Caco-2 (cell line): ENCODE measurements around the gene MRC2. TPM values are rescaled to one million over a fixed set of nuclear protein-coding genes. Genes with fewer than 3 reads are reported as not detected.
A peak's percentile ranks its signal among the peaks of the same experiment; 100 is the strongest.

Experiments used
- BruUV-seq: library from RNA; stranded (reverse); fragments of 400-500 nt; replicated peaks from 2 replicates; lab custom pipeline; 2021; lab: Mats Ljungman, UMichigan
- CTCF ChIA-PET: fragments of 300-600 bp; sonication (Branson Sonifier 250); formaldehyde crosslinking; loops from one replicate; lab custom pipeline; 2022; ENCODE audit warnings: antibody characterized with exemption; lab: Charles Lee
- POLR2A ChIA-PET: fragments of 300-600 bp; sonication (Branson Sonifier 250); formaldehyde crosslinking; loops from one replicate; lab custom pipeline; 2022; ENCODE audit warnings: antibody characterized with exemption; lab: Charles Lee
- DNase-seq, 2 experiments: peaks; one replicate each; pipeline versions ENCODE4 v3.0.0 to v3.0.0-alpha.2; 2020 to 2022
- H3K27me3 ChIP-seq: replicated peaks from 2 replicates; pipeline ENCODE4 v1.6.0; 2011; ENCODE audit warnings: low read length; ENCODE audit not compliant: control insufficient read depth, insufficient read depth
- H3K36me3 ChIP-seq: 2 replicates; pipeline ENCODE4 v1.5.1; 2011; ENCODE audit warnings: low read length; ENCODE audit not compliant: control insufficient read depth, insufficient read depth
- H3K4me1 ChIP-seq: fragments of 250-450 bp; sonication (Bioruptor Pico); 2 replicates; pipeline ENCODE4 v1.5.1; 2020; ENCODE audit warnings: mild to moderate bottlenecking
- H3K4me3 ChIP-seq: 2 replicates; pipeline ENCODE4 v1.5.1; 2011; ENCODE audit warnings: low read depth, mild to moderate bottlenecking, control low read depth, low read length
- H3K9me3 ChIP-seq: fragments of 250-450 bp; sonication (Bioruptor Pico); 2 replicates; pipeline ENCODE4 v1.5.1; 2020; ENCODE audit warnings: mild to moderate bottlenecking, moderate library complexity
- H3K27ac Mint-ChIP-seq: one replicate; pipeline ENCODE4 v1.8.0; 2022; ENCODE audit warnings: mixed read lengths; ENCODE audit not compliant: unreplicated experiment
- H3K27me3 Mint-ChIP-seq: one replicate; pipeline ENCODE4 v1.8.0; 2022; ENCODE audit warnings: mixed read lengths; ENCODE audit not compliant: insufficient read depth, unreplicated experiment
- H3K36me3 Mint-ChIP-seq: one replicate; pipeline ENCODE4 v1.8.0; 2022; ENCODE audit warnings: mild to moderate bottlenecking, mixed read lengths; ENCODE audit not compliant: insufficient read depth, unreplicated experiment
- H3K4me1 Mint-ChIP-seq: one replicate; pipeline ENCODE4 v1.8.0; 2022; ENCODE audit warnings: low read depth, mixed read lengths; ENCODE audit not compliant: unreplicated experiment
- H3K4me3 Mint-ChIP-seq: one replicate; pipeline ENCODE4 v1.8.0; 2022; ENCODE audit warnings: mild to moderate bottlenecking, moderate library complexity, mixed read lengths; ENCODE audit not compliant: unreplicated experiment
- H3K9me3 Mint-ChIP-seq: one replicate; pipeline ENCODE4 v1.8.0; 2022; ENCODE audit warnings: mixed read lengths; ENCODE audit not compliant: unreplicated experiment
- intact Hi-C: fragments of 100-400 bp; cut with micrococcal nuclease; formaldehyde crosslinking; loops from one replicate; pipeline ENCODE4 v1.10.0; 2022; ENCODE audit not compliant: unreplicated experiment
- total RNA-seq: library from RNA; stranded (reverse); gene quantifications from 2 replicates; pipeline ENCODE4 v1.2.3, GENCODE V29; 2022
- TF ChIP-seq, protein P1 (sequence below), 2 experiments: fragments of 200-600 bp in 1 of 2; IDR thresholded peaks; 1 replicate in 1 of 2; 2 replicates in 1 of 2; pipeline versions ENCODE4 v1.5.1 to v1.8.0; 2011 to 2022; ENCODE audit warnings: antibody characterized with exemption in 1 of 2, control low read depth in 1 of 2, inconsistent platforms in 1 of 2, low read depth in 1 of 2, low read length in 1 of 2, mild to moderate bottlenecking in 1 of 2, moderate library complexity in 1 of 2; ENCODE audit not compliant: insufficient read depth in 1 of 2, severe bottlenecking in 1 of 2, unreplicated experiment in 1 of 2

Gene MRC2
- total RNA-seq, 1 experiment from 2014 or later = 7.0 TPM

GRCh38 chr17:62705156-62705777 is 77.8 kb downstream of the MRC2 start:
- Histone ChIP-seq H3K4me1 (peaks cover 14% of the 10 kb centered on the region), H3K36me3 (no peaks in the 10 kb centered on the region), H3K4me3 (no peak overlapping the region), H3K27me3 (peaks cover 9% of the 10 kb centered on the region), H3K9me3 (peaks cover 10% of the 10 kb centered on the region)
- POLR2A ChIA-PET = no interaction called here
- TF ChIP-seq, protein P1, sequence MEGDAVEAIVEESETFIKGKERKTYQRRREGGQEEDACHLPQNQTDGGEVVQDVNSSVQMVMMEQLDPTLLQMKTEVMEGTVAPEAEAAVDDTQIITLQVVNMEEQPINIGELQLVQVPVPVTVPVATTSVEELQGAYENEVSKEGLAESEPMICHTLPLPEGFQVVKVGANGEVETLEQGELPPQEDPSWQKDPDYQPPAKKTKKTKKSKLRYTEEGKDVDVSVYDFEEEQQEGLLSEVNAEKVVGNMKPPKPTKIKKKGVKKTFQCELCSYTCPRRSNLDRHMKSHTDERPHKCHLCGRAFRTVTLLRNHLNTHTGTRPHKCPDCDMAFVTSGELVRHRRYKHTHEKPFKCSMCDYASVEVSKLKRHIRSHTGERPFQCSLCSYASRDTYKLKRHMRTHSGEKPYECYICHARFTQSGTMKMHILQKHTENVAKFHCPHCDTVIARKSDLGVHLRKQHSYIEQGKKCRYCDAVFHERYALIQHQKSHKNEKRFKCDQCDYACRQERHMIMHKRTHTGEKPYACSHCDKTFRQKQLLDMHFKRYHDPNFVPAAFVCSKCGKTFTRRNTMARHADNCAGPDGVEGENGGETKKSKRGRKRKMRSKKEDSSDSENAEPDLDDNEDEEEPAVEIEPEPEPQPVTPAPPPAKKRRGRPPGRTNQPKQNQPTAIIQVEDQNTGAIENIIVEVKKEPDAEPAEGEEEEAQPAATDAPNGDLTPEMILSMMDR (IDR thresholded peaks at IDR 0.05; ENCODE audit: insufficient read depth in 1 of 2, low read depth in 1 of 2, low read length in 1 of 2, severe bottlenecking in 1 of 2, unreplicated experiment in 1 of 2) = no peak
- intact Hi-C loops = no loop called here
- no peak for DNase-seq
- Mint-ChIP-seq H3K4me1 (no peaks in the 10 kb centered on the region), H3K9me3 (no peaks in the 10 kb centered on the region), H3K27me3 (peaks cover 40% of the 10 kb centered on the region), H3K36me3 (no peaks in the 10 kb centered on the region), H3K4me3 (peak overlapping the region; percentile 62), H3K27ac (no peak overlapping the region)
- CTCF ChIA-PET = no interaction called here
- BruUV-seq = no TSS peak

DNA sequence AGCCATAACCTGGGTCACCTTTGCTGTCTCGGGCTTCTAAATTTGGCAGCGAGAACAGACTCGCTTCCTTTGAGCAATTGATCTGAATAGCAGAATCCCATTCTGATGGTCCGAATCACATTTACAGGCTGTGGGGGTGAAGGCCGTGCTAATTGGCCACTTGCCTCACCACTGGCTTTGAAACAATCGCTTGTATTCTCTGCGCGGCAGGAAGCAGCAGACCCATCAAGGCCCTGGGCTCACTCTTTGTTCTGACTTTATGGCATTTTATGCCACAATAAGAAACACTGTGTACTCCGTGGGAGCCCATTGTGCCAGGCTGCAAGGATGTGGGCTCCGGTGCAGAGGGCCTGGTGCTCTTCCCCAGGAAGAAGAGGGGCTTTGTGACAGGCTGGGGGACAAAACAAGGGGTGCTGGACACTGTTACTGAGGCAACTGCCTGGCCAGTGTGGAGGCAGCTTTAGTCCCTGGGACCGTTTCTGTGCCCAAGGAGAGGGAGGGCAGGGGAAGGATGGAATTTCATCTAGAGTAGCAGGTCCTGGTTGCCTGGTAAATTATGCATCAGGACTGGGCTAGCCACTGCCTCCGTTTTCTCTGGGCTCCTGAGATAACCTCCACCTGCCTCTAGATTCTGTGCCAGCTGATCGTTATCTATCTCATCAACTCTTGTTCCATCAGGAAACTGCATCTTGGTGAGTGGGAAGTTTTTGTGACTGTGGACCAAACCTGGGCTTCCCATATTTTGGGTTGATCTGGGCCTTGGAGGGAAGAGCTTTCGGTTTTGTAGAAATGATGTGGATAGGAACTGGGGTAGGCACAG is 78.5 kb downstream of the MRC2 start:
- CTCF ChIA-PET = interaction anchor here (0.5 to 0.7 kb wide), 2 partner anchors 14 to 264 kb away, joined by 3 to 4 read pairs; no protein-coding TSS in a partner anchor
- Mint-ChIP-seq H3K27ac (no peak overlapping the region), H3K27me3 (peaks cover 40% of the 10 kb centered on the region), H3K4me1 (no peaks in the 10 kb centered on the region), H3K9me3 (no peaks in the 10 kb centered on the region), H3K4me3 (no peak overlapping the region), H3K36me3 (no peaks in the 10 kb centered on the region)
- POLR2A ChIA-PET = no interaction called here
- DNase-seq = no peak
- TF ChIP-seq, protein P1 (IDR thresholded peaks at IDR 0.05; ENCODE audit: insufficient read depth in 1 of 2, low read depth in 1 of 2, low read length in 1 of 2, severe bottlenecking in 1 of 2, unreplicated experiment in 1 of 2) = no peak
- H3K27me3 ChIP-seq = peaks cover 9% of the 10 kb centered on the region
- H3K4me1 ChIP-seq = peaks cover 14% of the 10 kb centered on the region
- intact Hi-C loops = no loop called here
- no peak overlapping the region for H3K4me3 ChIP-seq
- no TSS peak for BruUV-seq
- peaks cover 10% of the 10 kb centered on the region for H3K9me3 ChIP-seq
- H3K36me3 ChIP-seq = no peaks in the 10 kb centered on the region

- peaks cover 10% of the 10 kb centered on the region for H3K9me3 ChIP-seq
- Mint-ChIP-seq H3K4me1 (no peaks in the 10 kb centered on the region), H3K27ac (no peak overlapping the region), H3K4me3 (no peak overlapping the region), H3K36me3 (no peaks in the 10 kb centered on the region), H3K27me3 (peaks cover 37% of the 10 kb centered on the region), H3K9me3 (no peaks in the 10 kb centered on the region)
- CTCF ChIA-PET = interaction anchor here (0.7 kb wide), 1 partner anchor 263 kb away, joined by 3 read pairs; no protein-coding TSS in a partner anchor
- intact Hi-C loops = no loop called here
- BruUV-seq = no TSS peak
- no peak for DNase-seq
- peaks cover 9% of the 10 kb centered on the region for H3K27me3 ChIP-seq
- no peaks in the 10 kb centered on the region for H3K36me3 ChIP-seq
- TF ChIP-seq, protein P1 (IDR thresholded peaks at IDR 0.05; ENCODE audit: insufficient read depth in 1 of 2, low read depth in 1 of 2, low read length in 1 of 2, severe bottlenecking in 1 of 2, unreplicated experiment in 1 of 2) = no peak
- H3K4me3 ChIP-seq = no peak overlapping the region
- H3K4me1 ChIP-seq = peaks cover 14% of the 10 kb centered on the region
- POLR2A ChIA-PET = no interaction called here
Observed at GRCh38 chr17:62706598-62707424, 79.3 kb downstream of the MRC2 start.
